Measurements from ENCODE around the gene GRP.

The GRP gene

GRCh38 chr18:59219672-59220163, at the start of gene GRP:
Gene GRP, plus strand, starts transcription at chr18:59220158. Its CDS starts 108 bp downstream, at chr18:59220266.
- DNase-seq: no peak

DNA sequence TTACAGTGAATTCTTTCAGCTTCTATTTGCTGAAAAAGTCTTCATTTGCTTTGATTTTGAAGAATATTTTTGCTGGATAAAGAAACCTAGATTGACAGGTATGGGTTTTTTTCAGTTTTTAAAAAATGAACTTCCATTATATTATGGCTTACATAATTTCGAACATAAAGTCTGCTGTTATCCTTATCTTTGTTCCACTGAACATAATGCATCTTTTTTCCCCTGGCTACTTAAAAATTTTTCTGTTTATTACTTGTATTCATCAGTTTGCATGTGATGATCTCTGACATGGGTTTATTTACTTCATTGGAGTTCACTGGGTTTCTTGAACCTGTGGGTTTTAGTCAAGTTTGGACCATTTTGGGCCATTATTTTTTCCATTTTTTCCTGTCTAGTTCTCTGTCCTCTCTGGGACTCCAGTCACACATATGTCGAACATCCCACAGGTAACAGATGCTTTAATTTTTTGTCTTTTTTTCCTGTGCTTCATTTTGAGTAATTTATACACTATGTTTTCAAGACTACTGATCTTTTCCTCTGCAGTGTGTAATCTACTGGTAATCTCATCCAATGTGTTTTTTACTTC, 47.2 kb upstream of the GRP start:
- DNase-seq: no peak

- DNase-seq: no peak
Measured at GRCh38 chr18:59177485-59177884, 42.5 kb upstream of the GRP start.

GRCh38 chr18:59180150-59180845, 39.7 kb upstream of the GRP start:
- DNase-seq: peak; percentile 57

DNA sequence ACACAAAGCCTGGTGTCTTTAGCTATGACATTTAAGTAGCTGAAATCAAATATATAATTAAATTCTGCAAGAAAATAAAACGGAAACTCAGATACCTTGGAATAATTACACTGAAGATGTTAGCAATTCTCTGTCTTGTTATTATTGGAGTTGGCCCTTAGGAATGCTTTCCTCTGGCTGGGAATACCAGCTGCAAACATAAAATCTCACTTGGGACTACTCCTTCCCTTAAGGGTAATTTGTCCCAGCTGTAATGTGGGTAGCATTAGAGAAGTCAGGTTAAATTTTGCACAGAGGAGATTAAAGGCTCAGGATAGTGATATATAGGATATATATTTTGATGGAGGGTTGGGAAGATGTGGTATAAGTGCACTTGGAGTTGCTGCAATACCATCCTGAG, 37.3 kb upstream of the GRP start:
- no peak for DNase-seq

DNA sequence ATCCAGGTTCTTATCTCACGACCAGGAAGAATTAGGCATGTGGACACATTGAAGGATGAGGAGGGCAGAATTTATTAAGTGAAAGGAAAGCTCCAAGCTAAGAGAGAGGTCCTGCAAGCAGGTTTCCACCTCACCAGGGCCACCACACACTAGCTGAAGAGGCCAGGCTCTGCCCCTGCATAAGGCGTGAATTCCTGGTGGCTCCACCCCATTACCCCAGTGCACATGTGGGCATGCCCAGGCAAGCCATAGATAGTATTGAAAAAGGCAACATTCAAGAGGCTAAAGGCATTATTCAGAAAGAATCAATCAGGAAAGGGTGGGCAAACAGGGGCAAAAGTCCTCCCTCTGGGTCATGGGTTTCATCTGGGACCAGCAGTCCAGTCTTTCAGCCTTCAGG, 30.9 kb upstream of the GRP start:
- no peak for DNase-seq

- no peak for DNase-seq
Measured at GRCh38 chr18:59189746-59190145, 30.2 kb upstream of the GRP start.

GRCh38 chr18:59196161-59196725, 23.7 kb upstream of the GRP start:
- DNase-seq: no peak

DNA sequence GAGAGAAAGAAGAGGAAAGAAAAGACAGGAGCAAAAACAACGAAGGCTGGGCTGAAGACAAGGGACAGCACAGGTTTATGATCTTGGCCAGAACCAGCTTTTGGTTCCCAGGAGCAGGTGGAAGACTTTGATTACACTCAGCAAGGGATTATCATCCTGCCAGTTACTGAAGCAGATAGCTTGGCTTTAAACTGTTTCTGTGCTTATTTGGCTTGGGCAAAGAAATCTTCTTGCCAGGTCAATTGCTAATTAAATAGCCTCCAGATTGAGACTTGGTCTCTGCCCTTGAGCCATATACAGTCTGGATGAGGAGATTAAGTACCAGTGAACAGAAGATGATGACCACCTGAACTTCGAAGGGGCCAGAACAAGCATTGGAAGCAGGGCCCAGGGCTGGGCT, 22.3 kb upstream of the GRP start:
- no peak for DNase-seq

DNA sequence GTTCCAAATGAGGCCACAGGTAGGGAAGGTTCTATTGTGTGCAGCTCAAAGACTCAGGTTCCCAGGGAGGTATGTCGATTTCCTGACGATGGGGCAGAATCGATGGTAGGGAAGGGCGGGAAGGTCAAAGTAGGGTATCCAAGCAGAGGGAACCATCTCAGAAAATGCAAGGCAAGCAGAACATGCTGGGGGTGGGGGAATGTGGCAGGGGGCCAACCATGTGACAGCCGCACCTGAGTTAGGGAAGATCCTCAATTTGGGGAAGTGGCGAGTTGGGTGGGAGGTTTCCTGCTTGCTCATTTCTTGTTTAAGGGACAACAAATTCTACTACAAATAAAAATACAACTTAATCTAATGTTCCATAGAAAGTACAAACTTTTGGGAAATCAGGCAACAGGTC, 21.7 kb upstream of the GRP start:
- no peak for DNase-seq

DNA sequence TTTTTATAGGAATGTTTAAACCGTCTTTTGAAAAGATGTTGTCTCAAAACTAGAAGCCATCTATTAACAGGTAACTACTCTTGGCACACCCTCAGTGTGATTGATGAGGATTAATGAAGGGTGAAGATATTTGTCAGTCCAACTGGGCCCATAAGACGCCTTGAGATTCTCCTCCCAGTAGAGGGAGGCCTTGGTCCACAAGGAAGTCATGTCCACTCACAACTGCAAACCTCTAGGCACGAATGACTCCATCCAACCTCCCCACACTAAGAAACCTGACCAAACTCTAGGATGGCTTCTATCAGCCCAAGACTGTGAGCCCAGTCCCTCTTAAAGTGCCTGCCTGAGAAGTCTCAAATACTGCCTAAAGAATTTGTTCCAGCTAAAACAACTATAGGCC, 19.2 kb upstream of the GRP start:
- no peak for DNase-seq

GRCh38 chr18:59202258-59202820, 17.6 kb upstream of the GRP start:
- no peak for DNase-seq

DNA sequence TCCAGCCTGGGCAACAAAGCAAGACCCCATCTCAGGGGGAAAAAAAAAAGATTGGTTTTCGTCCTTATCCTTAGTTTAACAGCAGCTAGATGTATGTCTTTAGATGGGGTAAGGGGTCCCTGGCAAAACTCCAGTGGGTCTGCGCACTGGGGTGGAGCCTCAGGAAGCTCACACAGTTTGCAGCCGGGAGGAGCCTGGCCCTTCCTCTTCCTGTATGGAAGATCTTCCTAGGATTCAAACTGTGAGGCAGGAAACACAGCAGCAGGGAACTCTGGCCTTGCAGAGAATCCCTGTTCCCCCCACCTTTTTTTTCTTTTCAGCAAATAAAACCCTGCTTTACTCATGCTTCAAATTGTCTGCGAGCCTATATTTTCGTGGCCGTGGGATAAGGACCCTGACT, 12.5 kb upstream of the GRP start:
- no peak for DNase-seq

GRCh38 chr18:59208602-59209125, 11.3 kb upstream of the GRP start:
- no peak for DNase-seq

GRCh38 chr18:59210299-59210698, 9.7 kb upstream of the GRP start:
- DNase-seq: no peak

DNA sequence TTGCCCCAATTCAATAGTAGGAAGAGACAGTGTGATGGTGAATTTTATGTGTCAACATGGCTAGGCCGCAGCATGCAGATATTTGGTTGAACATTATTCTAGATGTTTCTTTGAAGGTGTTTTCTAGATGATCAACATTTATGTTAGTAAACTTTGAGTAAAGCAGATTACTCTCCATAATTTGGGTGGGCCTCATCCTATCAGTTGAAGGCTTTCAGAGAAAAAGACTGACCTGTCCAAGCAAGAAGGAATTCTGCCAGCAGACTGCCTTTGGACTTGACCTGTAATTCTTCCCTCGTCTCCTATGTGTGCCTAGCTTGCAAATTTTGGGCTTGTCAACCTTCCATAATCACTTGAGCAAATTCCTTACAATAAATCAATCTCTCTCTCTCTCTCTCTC, 8.3 kb upstream of the GRP start:
- DNase-seq: no peak

DNA sequence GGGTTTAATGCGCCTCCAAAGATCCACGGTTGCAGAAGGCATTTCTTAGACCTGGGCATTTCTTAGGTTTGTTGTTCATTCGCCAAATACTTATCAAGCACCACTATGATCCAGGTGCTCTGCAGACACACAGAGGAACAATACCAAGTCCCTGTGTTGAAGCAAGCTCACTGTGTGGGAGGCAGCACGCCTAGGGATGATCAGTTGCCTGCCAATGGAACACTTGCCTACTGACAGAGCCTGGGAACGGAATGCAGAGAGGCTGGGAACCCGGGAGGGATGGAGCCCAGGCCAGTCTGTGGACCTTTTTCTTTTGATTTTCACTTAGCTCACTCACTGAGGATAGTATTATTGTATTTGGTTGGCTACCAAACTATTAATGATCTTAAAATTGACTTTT, 1.9 kb upstream of the GRP start:
- no peak for DNase-seq

DNA sequence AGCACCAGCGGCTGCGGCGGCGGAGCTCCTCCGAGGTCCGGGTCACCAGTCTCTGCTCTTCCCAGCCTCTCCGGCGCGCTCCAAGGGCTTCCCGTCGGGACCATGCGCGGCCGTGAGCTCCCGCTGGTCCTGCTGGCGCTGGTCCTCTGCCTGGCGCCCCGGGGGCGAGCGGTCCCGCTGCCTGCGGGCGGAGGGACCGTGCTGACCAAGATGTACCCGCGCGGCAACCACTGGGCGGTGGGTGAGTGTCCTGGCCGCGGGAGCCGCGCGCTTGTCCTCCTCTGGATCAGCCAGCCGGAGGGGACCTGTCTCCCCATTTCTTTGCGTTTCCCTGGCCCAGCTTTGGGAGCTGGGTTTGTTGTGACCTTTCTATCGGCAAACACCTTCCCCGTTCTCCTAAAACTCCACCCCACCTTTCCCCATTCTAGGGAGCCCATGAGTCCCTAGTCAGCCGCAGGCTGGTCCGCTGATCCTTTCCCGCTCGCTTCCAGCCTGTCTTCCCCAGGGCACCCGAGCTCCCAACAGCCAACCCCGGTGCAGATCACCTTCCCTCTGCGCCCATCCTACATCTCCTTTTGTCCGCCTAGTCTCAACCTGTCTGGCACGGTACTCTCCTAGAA, 316 bp downstream of the GRP start:
- DNase-seq: no peak

DNA sequence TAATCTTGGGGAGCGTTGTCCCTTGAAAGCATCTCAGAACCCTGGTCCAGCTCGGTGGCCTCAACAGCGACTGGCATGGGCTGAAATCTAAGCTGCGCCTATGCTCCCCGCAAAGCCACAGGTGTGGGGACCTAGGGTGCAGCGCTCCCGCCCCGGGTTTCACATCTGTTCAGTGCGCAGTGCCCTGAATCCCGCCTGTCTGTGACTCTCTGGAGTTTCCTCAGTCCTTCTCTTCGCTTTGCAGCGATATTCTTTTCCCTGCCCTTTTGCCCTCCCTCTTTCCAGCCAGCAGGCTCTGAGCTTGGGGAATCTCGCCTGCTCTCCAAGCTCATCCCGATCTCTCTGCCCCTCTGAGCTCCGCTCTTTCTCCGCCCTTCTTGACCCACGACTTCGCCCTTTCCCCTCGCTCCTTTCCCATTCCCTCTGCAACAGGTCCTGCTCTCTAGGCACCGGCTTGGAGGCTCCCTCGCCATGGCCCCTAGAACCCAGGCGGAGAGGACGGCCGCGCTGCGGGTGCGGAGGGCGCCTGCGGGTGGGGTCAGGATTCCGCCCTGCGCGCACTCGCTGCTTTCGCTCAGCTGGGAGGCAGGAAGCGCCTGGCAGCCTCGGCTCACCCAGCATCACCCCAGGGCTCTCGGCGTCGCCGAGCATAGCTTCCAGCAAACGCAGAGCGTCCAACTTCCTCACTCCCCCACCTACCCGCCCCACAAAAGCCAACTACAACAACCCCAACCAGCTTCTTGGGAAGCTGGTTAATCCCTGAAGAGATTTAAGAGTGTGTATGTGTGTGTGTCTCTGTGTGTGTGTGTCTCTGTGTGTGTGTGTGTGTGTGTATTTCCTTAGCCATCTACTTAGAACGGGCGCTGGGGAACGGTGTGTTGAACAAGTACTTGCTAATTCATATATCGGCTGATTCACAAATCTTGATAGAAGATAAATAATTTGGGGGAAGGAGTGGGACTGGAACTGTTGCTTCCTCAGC, 1.1 kb downstream of the GRP start:
- DNase-seq: no peak

DNA sequence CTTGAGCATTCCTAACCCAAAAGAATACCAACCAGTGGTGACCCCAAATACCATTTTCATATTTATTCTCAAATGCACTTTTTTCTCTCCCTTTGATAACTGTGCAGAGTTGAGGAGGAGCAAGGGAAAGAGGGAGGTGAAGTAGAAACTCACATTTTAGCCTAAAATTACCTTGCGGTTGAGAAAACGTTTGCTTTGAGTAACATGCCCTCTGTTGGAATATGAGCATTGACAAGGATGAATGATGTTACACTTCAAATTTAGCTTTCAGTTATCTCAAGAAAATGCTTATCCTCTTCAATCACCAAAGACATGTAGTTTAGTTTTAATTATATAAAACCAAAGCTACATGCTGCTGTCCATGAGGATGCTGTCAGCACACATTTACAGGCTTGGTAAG, 2.4 kb downstream of the GRP start:
- no peak for DNase-seq

DNA sequence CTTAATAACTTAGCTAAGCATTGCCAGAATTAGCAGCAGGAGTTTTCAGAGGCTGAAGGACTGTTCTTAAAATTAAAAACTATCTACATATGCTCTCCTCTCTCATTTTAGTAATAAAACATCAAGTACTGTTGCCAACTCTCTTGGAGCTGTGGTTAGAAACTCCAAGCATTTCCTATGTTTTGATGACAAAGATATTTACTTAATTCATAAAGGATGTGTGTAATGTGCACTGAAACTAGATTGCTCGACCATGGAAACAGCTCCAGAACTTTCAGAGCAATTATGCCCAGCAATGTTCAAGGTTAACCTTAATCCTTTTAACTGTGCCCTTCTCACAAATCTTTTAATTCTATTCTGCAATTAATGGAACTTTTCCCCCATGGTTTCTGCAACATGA, 8.4 kb downstream of the GRP start:
- no peak for DNase-seq

DNA sequence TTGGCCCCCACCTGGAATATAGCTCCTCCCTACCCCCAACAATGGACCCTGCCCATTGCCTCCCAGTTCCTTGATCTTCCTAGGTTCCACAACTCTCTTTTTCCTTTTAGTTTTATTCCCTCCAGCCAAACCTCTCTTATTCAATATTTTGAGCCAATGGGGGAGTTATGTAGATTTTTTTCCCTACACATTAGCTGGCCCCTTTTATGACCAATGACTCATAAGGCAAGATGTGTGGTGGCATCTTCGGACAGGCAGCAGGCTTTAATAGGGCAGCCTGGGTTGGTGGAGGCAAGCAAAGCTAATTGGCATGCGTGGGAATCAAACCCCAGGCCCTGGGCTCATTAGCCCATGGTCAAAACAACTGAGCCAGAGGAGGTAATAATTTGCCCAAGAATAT, 9.2 kb downstream of the GRP start:
- no peak for DNase-seq
